ENCODE data around the gene NF2.

GRCh38 chr22:29704528-29705285 lies 101.3 kb downstream of the NF2 start:
- TF ChIP-seq, protein P1, sequence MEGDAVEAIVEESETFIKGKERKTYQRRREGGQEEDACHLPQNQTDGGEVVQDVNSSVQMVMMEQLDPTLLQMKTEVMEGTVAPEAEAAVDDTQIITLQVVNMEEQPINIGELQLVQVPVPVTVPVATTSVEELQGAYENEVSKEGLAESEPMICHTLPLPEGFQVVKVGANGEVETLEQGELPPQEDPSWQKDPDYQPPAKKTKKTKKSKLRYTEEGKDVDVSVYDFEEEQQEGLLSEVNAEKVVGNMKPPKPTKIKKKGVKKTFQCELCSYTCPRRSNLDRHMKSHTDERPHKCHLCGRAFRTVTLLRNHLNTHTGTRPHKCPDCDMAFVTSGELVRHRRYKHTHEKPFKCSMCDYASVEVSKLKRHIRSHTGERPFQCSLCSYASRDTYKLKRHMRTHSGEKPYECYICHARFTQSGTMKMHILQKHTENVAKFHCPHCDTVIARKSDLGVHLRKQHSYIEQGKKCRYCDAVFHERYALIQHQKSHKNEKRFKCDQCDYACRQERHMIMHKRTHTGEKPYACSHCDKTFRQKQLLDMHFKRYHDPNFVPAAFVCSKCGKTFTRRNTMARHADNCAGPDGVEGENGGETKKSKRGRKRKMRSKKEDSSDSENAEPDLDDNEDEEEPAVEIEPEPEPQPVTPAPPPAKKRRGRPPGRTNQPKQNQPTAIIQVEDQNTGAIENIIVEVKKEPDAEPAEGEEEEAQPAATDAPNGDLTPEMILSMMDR (IDR thresholded peaks at IDR 0.05) = no peak
- TF ChIP-seq POLR2A (IDR thresholded peaks at IDR 0.05) = no peak

Measured in Peyer's patch (tissue), 4 donors.